ENCODE measurements around the gene ZNF497. TPM values are rescaled to one million over a fixed set of nuclear protein-coding genes. Genes with fewer than 3 reads are reported as not detected.
"Not testable (repeated sequence)": the region's sequence is repeated elsewhere in the genome, so short reads cannot be mapped to it uniquely, and the experiment has no call there.

The ZNF497 gene
- total RNA-seq, 6 experiments from 2014 or later: 0.73 to 3.1 (median 1.7) TPM

GRCh38 chr19:58379246-58379645, 16.7 kb upstream of the ZNF497 start:
- no peak overlapping the region for H3K4me3 ChIP-seq
- WGBS (ENCODE audit: insufficient coverage, low coverage, low lambda C conversion rate, missing lambda C conversion rate): no CpG with 5 or more reads among the region's 6 CpGs
- intact Hi-C loops (cut with DNase I): no loop called here

GRCh38 chr19:58376724-58377123, 14.2 kb upstream of the ZNF497 start:
- H3K4me3 ChIP-seq; H3K27me3 ChIP-seq; H3K27ac ChIP-seq; H3K36me3 ChIP-seq; H3K9me3 ChIP-seq; ATAC-seq; intact Hi-C loops (cut with DNase I): not testable (repeated sequence)
- peak in 1 of 3 donors; percentile 9 for DNase-seq
- peaks cover 0 to 20% (median 10%) of the 10 kb centered on the region in 4 donors for H3K4me1 ChIP-seq
- 65% methylated on average over 6 of the region's 7 CpGs for WGBS (ENCODE audit: insufficient coverage, low coverage, low lambda C conversion rate, missing lambda C conversion rate)

More at GRCh38 chr19:58379246-58379645, 16.7 kb upstream of the ZNF497 start:
- TF ChIP-seq CTCF (IDR thresholded peaks at IDR 0.05): no peak
- no peak for TF ChIP-seq POLR2A (IDR thresholded peaks at IDR 0.05)
- Histone ChIP-seq H3K9me3 (no peaks in the 10 kb centered on the region), H3K27me3 (no peaks in the 10 kb centered on the region), H3K36me3 (no peaks in the 10 kb centered on the region), H3K4me1 (peaks cover 0 to 16% (median 2%) of the 10 kb centered on the region in 4 donors), H3K27ac (no peak overlapping the region)
- DNase-seq: peak in 1 of 3 donors; percentile 11
- no peak for ATAC-seq

GRCh38 chr19:58374200-58374599, 11.6 kb upstream of the ZNF497 start:
- intact Hi-C loops (cut with DNase I): no loop called here
- H3K27ac ChIP-seq: no peak overlapping the region

GRCh38 chr19:58372311-58373133, 10.0 kb upstream of the ZNF497 start:
- TF ChIP-seq CTCF (IDR thresholded peaks at IDR 0.05) (peak; percentile 17 to 38 (median 28)), POLR2A (IDR thresholded peaks at IDR 0.05) (no peak)
- WGBS (ENCODE audit: insufficient coverage, low coverage, low lambda C conversion rate, missing lambda C conversion rate): 60% methylated on average over 6 of the region's 15 CpGs
- H3K4me3 ChIP-seq: no peak overlapping the region
- ATAC-seq (peak; percentile 66 to 96 (median 83)), DNase-seq (peak in 2 of 3 donors; percentile 35 to 78)
- peak overlapping the region in 1 of 3 donors; percentile 36 for H3K27ac ChIP-seq
- peaks cover 0 to 16% (median 4%) of the 10 kb centered on the region in 4 donors for H3K4me1 ChIP-seq
- no peaks in the 10 kb centered on the region for H3K36me3 ChIP-seq
- H3K27me3 ChIP-seq: no peaks in the 10 kb centered on the region
- H3K9me3 ChIP-seq: no peaks in the 10 kb centered on the region
- intact Hi-C loops (cut with DNase I): no loop called here

More at GRCh38 chr19:58374200-58374599, 11.6 kb upstream of the ZNF497 start:
- DNase-seq: no peak
- H3K27me3 ChIP-seq: no peaks in the 10 kb centered on the region
- no peaks in the 10 kb centered on the region for H3K9me3 ChIP-seq
- no peaks in the 10 kb centered on the region for H3K36me3 ChIP-seq
- peaks cover 0 to 16% (median 4%) of the 10 kb centered on the region in 4 donors for H3K4me1 ChIP-seq
- no peak overlapping the region for H3K4me3 ChIP-seq
- no peak for ATAC-seq
- WGBS (ENCODE audit: insufficient coverage, low coverage, low lambda C conversion rate, missing lambda C conversion rate): 67% methylated on average over 4 of the region's 4 CpGs
- TF ChIP-seq POLR2A (IDR thresholded peaks at IDR 0.05): no peak
- TF ChIP-seq CTCF (IDR thresholded peaks at IDR 0.05): no peak

Data from right lobe of liver (tissue), 6 donors.